Measurements from ENCODE around the gene LDLRAD4. TPM values are rescaled to one million over a fixed set of nuclear protein-coding genes. Genes with fewer than 3 reads are reported as not detected.

LDLRAD4 gene
- total RNA-seq, 1 donor: 50.9 TPM

GRCh38 chr18:13300029-13300428 is 81.5 kb downstream of the LDLRAD4 start:
- H3K27me3 ChIP-seq (ENCODE audit: insufficient read depth, low read length): no peaks in the 10 kb centered on the region
- H3K4me3 ChIP-seq (ENCODE audit: low read length): no peak overlapping the region
- H3K4me1 ChIP-seq (ENCODE audit: insufficient read depth, low read length): peaks cover 11% of the 10 kb centered on the region
- no peaks in the 10 kb centered on the region for H3K9me3 ChIP-seq (ENCODE audit: low read depth, low read length)

- Histone ChIP-seq H3K4me1 (ENCODE audit: insufficient read depth, low read length) (peaks cover 11% of the 10 kb centered on the region), H3K27me3 (ENCODE audit: insufficient read depth, low read length) (no peaks in the 10 kb centered on the region), H3K9me3 (ENCODE audit: low read depth, low read length) (no peaks in the 10 kb centered on the region), H3K4me3 (ENCODE audit: low read length) (no peak overlapping the region)
These were observed 82.2 kb downstream of the LDLRAD4 start for GRCh38 chr18:13300796-13301195.

GRCh38 chr18:13302040-13302439 is 83.5 kb downstream of the LDLRAD4 start:
- Histone ChIP-seq H3K9me3 (ENCODE audit: low read depth, low read length) (no peaks in the 10 kb centered on the region), H3K4me1 (ENCODE audit: insufficient read depth, low read length) (peaks cover 11% of the 10 kb centered on the region), H3K27me3 (ENCODE audit: insufficient read depth, low read length) (no peaks in the 10 kb centered on the region), H3K4me3 (ENCODE audit: low read length) (no peak overlapping the region)

DNA sequence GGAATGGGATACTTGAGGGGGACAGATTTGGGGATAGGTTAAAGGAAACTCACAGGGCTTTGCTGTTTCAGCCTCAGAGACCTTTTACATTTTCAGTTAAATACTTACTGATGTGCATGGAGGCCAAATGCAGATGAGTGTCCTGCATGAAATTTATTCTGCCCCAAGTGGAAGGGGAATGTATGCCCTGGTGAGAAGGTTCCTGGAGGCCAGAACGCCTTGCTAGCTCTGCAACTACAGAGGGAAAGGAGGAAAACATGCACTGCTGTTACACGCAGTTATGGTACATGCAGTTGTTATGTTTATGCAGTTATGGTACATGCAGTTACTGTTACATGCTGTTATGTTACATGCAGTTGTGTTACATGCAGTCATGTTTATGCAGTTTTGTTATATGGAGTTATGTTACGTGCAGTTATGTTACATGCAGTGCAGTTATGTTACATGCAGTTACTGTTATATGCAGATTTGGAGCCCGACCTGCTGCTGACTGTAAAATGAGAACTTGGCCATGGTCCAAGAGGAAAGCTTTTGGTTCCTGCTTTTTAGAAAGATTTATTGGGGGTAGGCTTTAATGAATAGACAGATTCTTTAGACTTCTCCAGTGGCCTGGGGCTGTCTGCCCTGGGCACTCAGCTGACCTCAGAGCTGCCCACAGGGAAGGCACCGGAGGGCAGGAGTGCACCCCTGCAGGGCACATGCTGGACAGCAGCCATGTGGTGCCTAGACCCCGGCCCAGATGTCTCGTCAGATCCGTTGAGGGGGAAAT is 84.1 kb downstream of the LDLRAD4 start:
- Histone ChIP-seq H3K9me3 (ENCODE audit: low read depth, low read length) (no peaks in the 10 kb centered on the region), H3K27me3 (ENCODE audit: insufficient read depth, low read length) (no peaks in the 10 kb centered on the region), H3K4me3 (ENCODE audit: low read length) (no peak overlapping the region), H3K4me1 (ENCODE audit: insufficient read depth, low read length) (peaks cover 11% of the 10 kb centered on the region)

DNA sequence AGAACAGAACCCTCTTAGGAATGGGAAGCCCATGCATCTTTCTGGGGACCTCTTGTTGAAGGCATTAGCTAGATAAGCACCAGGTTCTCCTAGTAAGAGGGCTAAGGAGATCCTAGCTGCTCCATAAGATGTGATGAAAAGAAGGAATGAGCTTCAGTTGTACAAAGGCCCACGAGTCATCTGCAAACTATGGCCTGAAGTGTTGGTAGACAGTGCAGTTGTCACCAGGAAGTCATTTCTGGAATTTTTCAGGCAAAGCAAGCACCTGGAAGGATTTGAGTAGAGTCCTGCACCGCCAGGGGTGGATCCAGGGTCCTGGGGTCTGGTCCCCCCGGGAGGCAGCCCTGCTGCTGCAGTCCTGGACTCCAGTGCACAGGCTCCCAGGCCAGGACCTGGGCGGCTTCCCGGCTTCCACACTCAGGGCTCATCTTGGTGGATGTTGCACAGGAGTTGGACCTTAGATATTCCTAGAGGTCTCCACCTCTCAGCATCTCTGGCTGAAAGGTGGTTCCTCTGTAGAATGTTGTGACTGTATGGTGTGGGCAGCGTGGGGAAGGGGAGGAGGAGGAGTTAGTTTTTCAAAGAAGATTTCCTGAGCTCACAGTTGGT is 85.3 kb downstream of the LDLRAD4 start:
- Histone ChIP-seq H3K9me3 (ENCODE audit: low read depth, low read length) (no peaks in the 10 kb centered on the region), H3K4me3 (ENCODE audit: low read length) (no peak overlapping the region), H3K4me1 (ENCODE audit: insufficient read depth, low read length) (peaks cover 11% of the 10 kb centered on the region), H3K27me3 (ENCODE audit: insufficient read depth, low read length) (no peaks in the 10 kb centered on the region)

- Histone ChIP-seq H3K4me3 (ENCODE audit: low read length) (no peak overlapping the region), H3K9me3 (ENCODE audit: low read depth, low read length) (no peaks in the 10 kb centered on the region), H3K27me3 (ENCODE audit: insufficient read depth, low read length) (no peaks in the 10 kb centered on the region), H3K4me1 (ENCODE audit: insufficient read depth, low read length) (peaks cover 11% of the 10 kb centered on the region)
These were observed 86.7 kb downstream of the LDLRAD4 start for GRCh38 chr18:13305301-13305700.

DNA sequence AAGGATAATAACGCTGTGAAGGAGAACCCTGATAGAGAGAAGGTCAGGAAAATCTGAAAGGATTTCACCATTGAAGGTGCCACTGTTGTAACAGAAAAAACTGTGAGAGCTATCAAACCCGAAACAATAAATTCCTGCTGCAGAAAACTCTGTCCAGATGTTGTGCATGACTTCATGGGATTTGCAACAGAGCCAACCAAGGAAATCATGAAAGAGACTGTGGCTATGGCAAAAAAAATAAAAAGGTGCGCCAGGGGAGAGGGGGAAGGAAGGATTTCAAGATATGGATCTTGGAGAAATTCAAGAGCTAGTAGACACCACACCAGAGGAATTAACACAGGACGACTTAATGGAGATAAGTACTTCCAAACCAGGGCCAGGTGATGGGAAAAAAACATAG is 88.0 kb downstream of the LDLRAD4 start:
- Histone ChIP-seq H3K4me1 (ENCODE audit: insufficient read depth, low read length) (peaks cover 11% of the 10 kb centered on the region), H3K27me3 (ENCODE audit: insufficient read depth, low read length) (no peaks in the 10 kb centered on the region), H3K9me3 (ENCODE audit: low read depth, low read length) (no peaks in the 10 kb centered on the region), H3K4me3 (ENCODE audit: low read length) (no peak overlapping the region)

DNA sequence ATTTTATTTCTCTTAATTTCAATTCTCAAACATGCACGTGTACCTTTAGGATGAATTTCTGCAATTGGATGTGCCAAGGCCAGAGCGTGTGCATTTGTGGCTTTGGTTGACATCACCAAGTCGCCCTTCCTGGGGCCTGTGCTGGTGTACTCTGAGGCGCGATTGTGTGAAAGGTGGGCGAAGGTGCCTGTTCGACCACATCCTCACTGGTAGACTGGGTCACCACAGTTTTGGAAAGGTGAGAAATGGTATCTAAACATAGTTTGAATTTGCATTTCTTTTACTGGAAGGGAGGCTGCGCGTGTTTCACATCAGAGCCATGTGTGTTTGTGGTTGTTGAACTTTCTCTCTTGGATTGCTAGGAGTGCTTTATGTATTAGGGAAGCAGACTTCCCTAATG is 89.8 kb downstream of the LDLRAD4 start:
- Histone ChIP-seq H3K4me1 (ENCODE audit: insufficient read depth, low read length) (peaks cover 5% of the 10 kb centered on the region), H3K27me3 (ENCODE audit: insufficient read depth, low read length) (no peaks in the 10 kb centered on the region), H3K4me3 (ENCODE audit: low read length) (no peak overlapping the region), H3K9me3 (ENCODE audit: low read depth, low read length) (no peaks in the 10 kb centered on the region)

DNA sequence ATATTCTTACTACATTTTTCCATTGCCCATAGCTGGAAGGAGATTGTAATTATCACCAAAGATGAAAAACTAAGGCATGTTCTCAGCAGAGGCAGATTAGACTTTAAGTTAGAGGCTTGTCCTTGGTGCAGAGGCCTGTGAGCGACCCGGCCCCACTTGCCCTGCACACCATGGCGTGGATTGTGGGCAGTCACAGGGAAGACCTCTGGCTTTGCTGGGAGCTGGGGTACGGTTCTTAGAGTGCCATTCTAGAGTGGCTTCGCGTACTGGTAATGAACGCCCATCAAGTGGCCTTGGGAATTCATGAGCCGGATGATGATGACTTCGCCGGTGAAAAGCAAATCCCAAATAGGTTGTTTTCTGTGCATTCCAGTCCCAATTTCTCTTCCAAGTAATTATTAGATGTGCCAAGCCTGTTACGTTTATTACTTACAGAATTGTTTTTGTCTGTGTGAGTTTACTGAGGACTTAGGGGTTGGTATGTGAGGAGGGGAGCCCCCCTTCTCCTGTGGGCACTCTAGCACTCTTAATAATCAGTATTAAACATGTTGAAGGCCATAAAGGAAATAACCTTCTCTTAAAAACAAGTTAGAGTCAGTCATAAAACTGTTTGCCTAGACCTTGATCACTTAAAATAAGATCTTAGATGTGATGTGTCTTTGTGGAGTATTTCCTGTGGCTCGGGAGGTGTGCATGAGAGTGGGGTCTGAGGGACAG is 90.6 kb downstream of the LDLRAD4 start:
- H3K9me3 ChIP-seq (ENCODE audit: low read depth, low read length): no peaks in the 10 kb centered on the region
- H3K4me1 ChIP-seq (ENCODE audit: insufficient read depth, low read length): peaks cover 6% of the 10 kb centered on the region
- no peak overlapping the region for H3K4me3 ChIP-seq (ENCODE audit: low read length)
- H3K27me3 ChIP-seq (ENCODE audit: insufficient read depth, low read length): no peaks in the 10 kb centered on the region

DNA sequence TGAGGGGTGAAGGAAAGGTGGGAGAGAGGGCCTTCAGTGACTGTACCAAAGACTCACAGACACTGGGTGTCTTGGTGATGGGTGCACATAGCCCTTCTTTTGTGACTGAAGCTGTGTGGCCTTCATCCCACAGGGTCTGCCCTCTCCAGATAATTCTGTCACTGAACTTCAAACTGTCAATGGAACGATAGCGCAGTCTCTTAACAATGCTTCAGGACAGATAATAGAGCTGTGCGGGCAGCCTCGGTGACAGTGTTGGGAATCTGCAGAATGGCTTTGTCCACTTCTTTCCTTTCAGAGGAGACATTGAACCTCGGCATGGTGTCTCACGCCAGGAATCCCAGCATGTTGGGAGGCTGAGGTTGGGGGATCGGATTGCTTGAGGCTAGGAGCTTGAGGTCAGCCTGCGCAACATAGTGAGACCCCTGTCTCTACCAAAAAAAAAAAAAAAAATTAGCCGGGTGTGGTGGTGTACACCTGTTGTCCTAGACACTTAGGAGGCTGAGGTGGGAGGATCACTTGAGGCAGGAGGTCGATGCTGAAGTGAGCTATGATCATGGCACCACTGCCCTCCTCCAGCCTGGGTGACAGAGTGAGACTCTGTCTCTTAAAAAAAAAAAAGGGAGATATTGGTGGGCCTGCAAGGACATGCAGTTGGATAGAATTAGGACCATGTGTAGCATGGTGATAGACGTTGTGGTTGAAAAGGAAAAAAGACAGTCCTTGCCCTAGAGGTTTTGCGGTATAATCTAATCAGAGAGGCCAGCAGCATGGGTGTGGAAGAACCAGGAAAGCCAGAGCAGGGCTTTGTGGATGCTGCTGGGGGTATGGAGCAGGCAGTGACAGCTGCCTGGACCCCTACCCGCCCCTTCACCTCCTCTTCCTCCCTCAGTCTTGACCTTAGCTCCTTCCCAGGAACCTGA is 91.4 kb downstream of the LDLRAD4 start:
- Histone ChIP-seq H3K4me3 (ENCODE audit: low read length) (no peak overlapping the region), H3K9me3 (ENCODE audit: low read depth, low read length) (no peaks in the 10 kb centered on the region), H3K4me1 (ENCODE audit: insufficient read depth, low read length) (peaks cover 6% of the 10 kb centered on the region), H3K27me3 (ENCODE audit: insufficient read depth, low read length) (no peaks in the 10 kb centered on the region)

- Histone ChIP-seq H3K27me3 (ENCODE audit: insufficient read depth, low read length) (no peaks in the 10 kb centered on the region), H3K4me1 (ENCODE audit: insufficient read depth, low read length) (peaks cover 6% of the 10 kb centered on the region), H3K4me3 (ENCODE audit: low read length) (no peak overlapping the region), H3K9me3 (ENCODE audit: low read depth, low read length) (peaks cover 5% of the 10 kb centered on the region)
These were observed 92.6 kb downstream of the LDLRAD4 start for GRCh38 chr18:13311193-13311592.

GRCh38 chr18:13312515-13312914 is 94.0 kb downstream of the LDLRAD4 start:
- Histone ChIP-seq H3K4me1 (ENCODE audit: insufficient read depth, low read length) (peaks cover 6% of the 10 kb centered on the region), H3K4me3 (ENCODE audit: low read length) (no peak overlapping the region), H3K27me3 (ENCODE audit: insufficient read depth, low read length) (no peaks in the 10 kb centered on the region), H3K9me3 (ENCODE audit: low read depth, low read length) (peaks cover 12% of the 10 kb centered on the region)

DNA sequence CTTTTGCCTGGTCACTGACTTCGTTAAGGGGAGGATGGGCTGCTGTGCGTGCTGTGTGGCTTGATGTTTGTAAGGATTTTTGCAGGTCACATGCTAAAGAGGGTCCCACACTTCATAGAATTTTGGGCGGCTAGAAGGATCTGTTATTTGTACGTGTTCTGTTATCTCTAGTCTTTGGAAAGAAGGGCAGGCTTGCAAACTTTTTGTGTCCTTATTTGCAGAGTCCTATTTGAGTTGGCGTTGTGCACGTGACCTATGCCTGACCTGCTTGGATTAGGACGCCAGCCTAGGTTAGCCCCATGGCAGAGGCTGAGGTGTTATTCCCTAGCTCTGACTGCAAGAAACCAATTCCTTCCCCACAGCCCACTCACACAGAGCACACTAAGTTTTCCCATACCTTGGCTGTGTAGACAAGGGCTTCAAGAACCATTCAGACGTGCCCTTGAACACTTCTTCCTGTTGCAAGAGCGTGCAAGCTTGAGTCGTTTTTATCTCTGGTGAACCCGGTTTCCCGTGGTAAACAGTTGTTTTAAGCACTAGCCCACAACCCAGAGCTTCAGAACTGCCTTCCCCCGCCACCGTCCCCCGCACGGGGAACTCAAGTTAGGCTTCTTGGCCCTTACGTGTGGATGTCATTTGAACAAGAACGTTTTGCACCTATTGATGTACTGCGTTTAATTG is 94.6 kb downstream of the LDLRAD4 start:
- Histone ChIP-seq H3K27me3 (ENCODE audit: insufficient read depth, low read length) (no peaks in the 10 kb centered on the region), H3K4me3 (ENCODE audit: low read length) (no peak overlapping the region), H3K9me3 (ENCODE audit: low read depth, low read length) (peaks cover 12% of the 10 kb centered on the region), H3K4me1 (ENCODE audit: insufficient read depth, low read length) (peaks cover 6% of the 10 kb centered on the region)

- Histone ChIP-seq H3K4me3 (ENCODE audit: low read length) (no peak overlapping the region), H3K9me3 (ENCODE audit: low read depth, low read length) (peaks cover 12% of the 10 kb centered on the region), H3K4me1 (ENCODE audit: insufficient read depth, low read length) (peaks cover 6% of the 10 kb centered on the region), H3K27me3 (ENCODE audit: insufficient read depth, low read length) (no peaks in the 10 kb centered on the region)
These were observed 96.4 kb downstream of the LDLRAD4 start for GRCh38 chr18:13315000-13315399.

Data from mononuclear cell (primary cell).